Measurements from ENCODE around the gene DYNLL2. TPM values are rescaled to one million over a fixed set of nuclear protein-coding genes. Genes with fewer than 3 reads are reported as not detected.

Gene DYNLL2
- total RNA-seq, 2 experiments from 2014 or later, result 12.4 to 22.5 TPM

DNA sequence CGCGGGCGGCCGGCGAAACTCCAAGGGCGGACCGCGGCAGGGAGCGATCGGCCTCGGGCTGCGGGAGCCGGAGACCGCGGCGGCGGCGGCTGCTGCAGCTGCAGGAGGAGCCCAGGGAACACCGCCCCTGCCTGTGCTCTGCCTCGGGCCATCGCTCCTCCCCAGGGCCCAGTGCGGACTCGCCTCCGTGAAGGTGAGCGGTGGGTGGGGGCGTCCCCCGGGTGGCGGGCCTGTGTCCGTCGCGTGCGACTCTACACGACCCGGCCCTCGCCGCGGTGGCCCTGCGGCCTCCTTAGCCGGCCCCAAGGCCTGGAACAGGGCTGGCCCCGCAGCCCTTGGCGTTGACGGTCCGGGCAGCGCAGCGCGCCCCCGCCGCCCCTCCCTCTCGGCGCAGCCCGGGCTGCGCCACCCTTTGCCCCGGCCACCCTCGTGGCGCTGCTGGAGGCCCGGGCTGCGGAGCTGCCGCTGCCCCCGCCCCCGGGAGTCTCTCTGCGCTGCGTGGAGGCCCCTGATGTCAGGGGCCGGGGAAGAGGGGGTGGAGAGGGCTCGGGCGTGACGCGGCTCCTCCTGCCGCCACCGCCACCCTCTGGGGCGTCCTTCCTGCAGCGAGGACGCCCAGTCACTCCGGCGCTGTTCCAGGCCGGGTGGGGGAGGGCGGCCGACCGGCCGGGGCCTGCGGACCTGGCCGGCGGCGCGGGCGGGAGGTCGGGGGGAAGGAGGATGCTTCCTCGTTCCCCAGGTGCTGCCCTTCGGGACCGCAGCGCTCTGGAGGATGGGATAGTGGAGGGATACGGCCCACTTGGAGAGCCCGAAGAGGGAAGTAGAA lies 485 bp downstream of the DYNLL2 start:
- Histone ChIP-seq H3K9me3 (ENCODE audit: low read length) (no peaks in the 10 kb centered on the region), H4K20me1 (ENCODE audit: insufficient read depth, low read length) (peaks cover 42% of the 10 kb centered on the region), H3K4me3 (ENCODE audit: low read depth, low read length, poor library complexity, severe bottlenecking) (peak overlapping the region; percentile 100), H3K4me1 (ENCODE audit: insufficient read depth, low read length, poor library complexity, severe bottlenecking) (peaks cover 18% of the 10 kb centered on the region), H3K36me3 (ENCODE audit: insufficient read depth, low read length) (peaks cover 40% of the 10 kb centered on the region), H3K9me2 (ENCODE audit: insufficient read depth, low read length) (no peaks in the 10 kb centered on the region), H3K27ac (ENCODE audit: low read depth, low read length, poor library complexity, severe bottlenecking) (peak overlapping the region; percentile 50), H2AFZ (ENCODE audit: low read length) (peak overlapping the region; percentile 21; the same call in 1 of the 2 replicates), H3K4me2 (ENCODE audit: low read length) (peak overlapping the region; percentile 68), H3K79me2 (ENCODE audit: insufficient read depth, low read depth, low read length) (peaks cover 53% of the 10 kb centered on the region)
- no TSS peak for BruUV-seq (replicated peaks)
- peak; percentile 73 for DNase-seq (ENCODE audit: low spot score)
- POLR2A ChIA-PET, result interaction anchor here (0.6 to 1.2 kb wide), 4 partner anchors 77 to 637 kb away, joined by 3 to 10 read pairs (median 3); partner anchors contain the start of gene SRSF1
- no peak for TF ChIP-seq EZH2phosphoT487 (IDR thresholded peaks at IDR 0.05; ENCODE audit: borderline replicate concordance, low read depth, low read length)
- TF ChIP-seq CTCF (conservative IDR thresholded peaks at IDR 0.05; ENCODE audit: low read length), result no peak
- intact Hi-C loops (cut with micrococcal nuclease; ENCODE audit: unreplicated experiment), result loop anchor here (1.0 kb wide), 2 partner anchors 76 to 82 kb away; partner anchors contain the start of gene SRSF1
- CTCF ChIA-PET (ENCODE audit: unreplicated experiment), result interaction anchor here (0.6 kb wide), 1 partner anchor 184 kb away, joined by 4 read pairs; no protein-coding TSS in a partner anchor

- Histone ChIP-seq H3K4me2 (ENCODE audit: low read length) (peak overlapping the region; percentile 68), H3K9me3 (ENCODE audit: low read length) (no peaks in the 10 kb centered on the region), H2AFZ (ENCODE audit: low read length) (no peak overlapping the region), H3K4me3 (ENCODE audit: low read depth, low read length, poor library complexity, severe bottlenecking) (peak overlapping the region; percentile 100), H3K9me2 (ENCODE audit: insufficient read depth, low read length) (no peaks in the 10 kb centered on the region), H4K20me1 (ENCODE audit: insufficient read depth, low read length) (peaks cover 42% of the 10 kb centered on the region), H3K27ac (ENCODE audit: low read depth, low read length, poor library complexity, severe bottlenecking) (peak overlapping the region; percentile 50), H3K4me1 (ENCODE audit: insufficient read depth, low read length, poor library complexity, severe bottlenecking) (peaks cover 18% of the 10 kb centered on the region), H3K36me3 (ENCODE audit: insufficient read depth, low read length) (peaks cover 47% of the 10 kb centered on the region), H3K79me2 (ENCODE audit: insufficient read depth, low read depth, low read length) (peaks cover 57% of the 10 kb centered on the region)
- BruUV-seq (replicated peaks), result no TSS peak
- intact Hi-C loops (cut with micrococcal nuclease; ENCODE audit: unreplicated experiment), result loop anchor here (1.0 kb wide), 1 partner anchor 83 kb away; no protein-coding TSS in a partner anchor
- CTCF ChIA-PET (ENCODE audit: unreplicated experiment), result no interaction called here
- peak; percentile 79 for TF ChIP-seq CTCF (conservative IDR thresholded peaks at IDR 0.05; ENCODE audit: low read length)
- no peak for TF ChIP-seq EZH2phosphoT487 (IDR thresholded peaks at IDR 0.05; ENCODE audit: borderline replicate concordance, low read depth, low read length)
- DNase-seq (ENCODE audit: low spot score), result peak; percentile 72
- POLR2A ChIA-PET, result interaction anchor here (0.6 kb wide), 4 partner anchors 90 to 827 kb away, joined by 3 to 5 read pairs (median 3); no protein-coding TSS in a partner anchor
Observed at GRCh38 chr17:58084317-58084981, 1.2 kb downstream of the DYNLL2 start.

All from OCI-LY7 (cell line).